Limb (tissue), 2 donors: ENCODE data around the gene FLOT1.
A peak's percentile ranks its signal among the peaks of the same experiment; 100 is the strongest.

Source experiments
- DNase-seq, 2 donors: peaks; one replicate each; pipeline ENCODE4 v3.0.0-alpha.2; 2016; ENCODE audit errors: extremely low spot score in 2 of 2

The FLOT1 gene

DNA sequence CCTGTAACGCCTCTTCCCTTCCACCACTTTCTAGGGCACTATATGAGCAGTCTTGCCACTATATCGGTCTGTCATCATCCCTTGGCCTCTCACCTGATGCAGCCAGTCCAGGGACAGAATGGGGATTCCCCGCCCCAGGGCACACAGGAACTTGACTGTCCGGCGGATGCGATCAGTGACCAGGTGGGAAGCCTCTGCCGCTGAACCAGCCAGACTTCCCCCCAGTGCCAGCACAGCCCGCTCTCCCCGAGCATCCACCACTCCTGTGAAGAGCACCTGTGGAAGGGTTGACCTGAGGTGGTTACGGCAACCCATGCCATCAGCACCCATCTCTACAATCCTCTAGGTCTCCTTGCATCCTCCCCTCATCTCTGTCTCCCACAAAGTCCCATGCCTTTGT lies 39.5 kb downstream of the FLOT1 start:
- DNase-seq = no peak

DNA sequence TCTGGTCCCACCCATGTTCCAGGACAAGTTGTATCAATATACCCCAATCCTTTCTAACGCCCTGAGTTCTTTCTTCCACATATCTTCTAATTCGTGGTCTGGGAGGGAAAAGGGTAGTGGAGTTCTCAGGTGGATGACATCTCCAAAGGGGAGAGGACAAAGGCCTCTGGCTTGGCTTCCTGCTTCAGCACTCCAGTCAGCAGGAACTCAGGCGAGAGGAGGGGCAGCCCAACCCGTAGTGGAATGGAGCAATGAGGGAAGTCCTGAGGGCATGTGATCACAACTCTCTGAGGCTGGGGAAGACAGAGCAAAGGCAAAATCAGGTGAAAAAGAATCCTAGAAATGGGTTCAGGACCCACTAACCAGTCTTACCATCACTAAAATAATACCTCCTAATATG lies 42.1 kb downstream of the FLOT1 start:
- DNase-seq = no peak

- no peak for DNase-seq
These were observed 46.1 kb downstream of the FLOT1 start for GRCh38 chr6:30696432-30696831.

- DNase-seq = no peak
These were observed 51.2 kb downstream of the FLOT1 start for GRCh38 chr6:30691208-30691847.

DNA sequence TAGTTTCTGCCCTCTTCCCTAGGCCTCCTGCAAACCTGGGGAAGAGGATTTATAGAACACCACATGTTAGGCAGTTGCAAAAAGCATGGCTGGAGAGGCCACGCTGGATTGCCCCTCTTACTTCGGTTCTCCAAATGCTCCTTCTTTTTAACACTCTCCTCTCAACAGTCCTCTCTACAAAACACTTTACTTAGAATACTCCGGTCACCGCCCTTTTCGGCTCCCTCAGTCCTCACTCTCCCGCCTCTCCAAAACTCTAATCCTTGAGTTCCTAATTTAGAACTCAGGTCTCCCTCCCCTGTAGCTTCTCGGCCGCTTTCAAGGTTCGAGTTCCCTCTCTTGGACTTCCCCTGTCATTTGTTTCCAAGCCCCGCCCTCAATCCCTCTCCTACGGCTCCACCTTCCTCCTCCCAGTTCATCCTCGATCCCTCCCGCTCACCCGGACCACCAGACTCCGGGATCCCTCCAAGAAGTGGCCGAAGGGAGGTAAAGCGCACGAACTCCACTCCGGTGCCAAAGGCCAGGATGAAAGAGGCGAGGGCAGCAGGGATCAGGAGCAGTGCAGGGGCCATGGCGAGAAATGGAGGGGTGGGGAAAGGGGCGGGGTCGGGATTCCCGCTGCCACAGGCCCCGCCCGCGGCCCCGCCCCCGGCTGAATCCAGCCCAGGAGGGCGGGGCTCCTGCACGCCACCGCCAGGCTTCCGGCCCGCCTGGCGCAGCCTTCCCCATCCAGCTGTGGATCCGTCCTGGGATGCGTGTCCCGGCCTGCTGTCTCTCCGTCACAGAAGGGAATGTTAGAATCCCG lies 51.9 kb downstream of the FLOT1 start, which contains the start of gene NRM:
Gene NRM (minus strand): TSS at position 582 of the 805 bp plus-strand sequence. CDS start 10 bp downstream, at position 572.
- DNase-seq = peak; percentile 92 to 94

DNA sequence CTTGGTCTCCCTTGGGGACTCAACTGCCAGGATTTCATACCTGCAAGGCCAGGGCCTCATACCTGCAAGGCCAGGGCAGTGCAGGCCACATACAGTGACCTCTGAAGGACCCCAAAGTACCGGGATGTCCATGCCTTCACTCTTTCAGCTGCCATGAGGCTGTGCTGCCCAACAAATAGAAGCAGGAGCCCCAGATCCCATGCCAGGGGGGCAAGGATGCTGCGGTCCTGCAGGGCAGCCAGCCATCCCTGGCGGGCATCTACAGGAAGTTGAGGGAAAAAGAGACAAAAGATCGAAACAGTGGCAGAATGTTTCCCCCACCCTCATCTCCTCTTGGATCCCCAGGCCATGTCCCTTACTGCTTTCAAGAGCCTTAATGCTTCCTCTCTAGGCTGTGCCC lies 52.5 kb downstream of the FLOT1 start:
- no peak for DNase-seq

DNA sequence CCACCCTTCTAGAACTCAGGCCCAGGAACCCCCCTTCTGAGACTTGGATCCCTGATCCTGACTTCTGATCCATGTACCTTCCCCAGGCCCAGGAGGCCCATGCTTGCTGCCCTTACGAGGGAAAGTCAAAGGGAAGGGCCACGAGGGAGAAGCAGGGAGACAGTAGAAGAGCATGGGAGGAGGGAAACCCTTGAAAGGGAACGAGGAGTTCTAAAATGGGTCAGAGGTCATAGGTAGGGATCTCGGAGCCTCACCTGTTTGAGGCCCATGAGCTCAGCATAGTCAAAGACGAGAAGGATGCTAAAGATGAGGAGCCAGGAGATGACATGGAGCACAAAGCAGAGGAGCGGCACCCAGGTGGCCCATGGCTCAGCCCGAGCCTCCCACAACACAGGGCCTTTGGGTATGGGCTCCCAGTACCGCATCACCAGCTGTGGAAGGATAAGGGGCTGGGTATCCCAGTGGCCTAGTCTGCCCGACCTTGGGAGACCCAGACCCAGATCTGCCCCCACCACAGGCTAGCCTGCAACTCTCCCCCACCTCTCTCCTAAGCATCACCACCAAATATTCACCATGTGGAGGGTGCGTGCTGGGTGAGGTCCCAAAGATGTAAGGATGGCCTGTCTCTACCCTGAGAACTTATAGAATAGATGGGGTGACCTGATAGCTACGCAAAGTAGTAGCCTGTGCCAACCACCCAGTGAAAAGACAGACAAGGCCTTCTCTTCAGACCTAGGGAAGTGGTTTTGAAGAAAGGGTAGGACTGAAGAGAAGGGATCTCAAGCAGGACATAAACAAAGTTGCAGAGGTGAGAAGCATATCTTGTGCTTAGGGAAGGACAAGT lies 53.2 kb downstream of the FLOT1 start:
- no peak for DNase-seq

- DNase-seq = no peak
These were observed 53.9 kb downstream of the FLOT1 start for GRCh38 chr6:30688569-30688968.

GRCh38 chr6:30687659-30688431 lies 54.6 kb downstream of the FLOT1 start:
- peak in 1 of 2 donors; percentile 28 for DNase-seq

DNA sequence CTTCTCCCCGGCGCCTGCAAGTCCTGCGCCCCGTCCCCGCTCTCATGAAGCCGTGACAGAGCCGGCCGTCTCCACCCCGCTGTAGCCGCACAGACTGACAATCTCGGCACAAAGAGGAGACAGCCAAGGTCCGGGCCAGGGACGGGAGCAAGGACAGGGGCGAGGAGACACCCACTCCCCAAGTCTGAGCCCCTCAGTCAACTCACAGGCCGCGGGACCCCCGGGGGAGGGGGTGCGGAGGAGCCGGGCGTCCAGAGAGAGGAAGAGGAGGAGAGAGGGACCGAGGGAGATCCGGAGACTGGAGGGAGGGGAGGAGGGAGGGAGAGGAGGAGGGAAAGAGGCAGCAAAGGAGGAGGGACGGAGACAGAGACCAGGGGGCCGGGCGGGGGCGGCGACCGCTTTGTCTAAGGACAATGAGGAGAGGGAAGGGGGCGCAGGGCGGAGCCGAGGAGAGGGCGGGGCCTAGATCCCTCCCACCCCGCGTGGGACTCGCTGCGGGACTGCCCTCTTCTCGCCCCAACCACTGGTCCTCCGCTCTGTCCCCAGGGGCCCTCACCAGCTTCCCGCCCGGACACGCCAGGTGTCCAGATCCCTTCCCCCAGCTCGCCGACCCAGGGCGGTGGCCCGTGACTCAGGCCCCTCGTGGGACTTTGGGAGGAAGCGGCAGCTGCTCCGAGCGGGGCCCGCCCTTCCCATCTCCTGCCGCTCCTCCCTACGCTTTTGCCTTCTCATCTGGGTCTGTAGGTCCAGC lies 55.4 kb downstream of the FLOT1 start:
- DNase-seq = peak; percentile 92 to 95

DNA sequence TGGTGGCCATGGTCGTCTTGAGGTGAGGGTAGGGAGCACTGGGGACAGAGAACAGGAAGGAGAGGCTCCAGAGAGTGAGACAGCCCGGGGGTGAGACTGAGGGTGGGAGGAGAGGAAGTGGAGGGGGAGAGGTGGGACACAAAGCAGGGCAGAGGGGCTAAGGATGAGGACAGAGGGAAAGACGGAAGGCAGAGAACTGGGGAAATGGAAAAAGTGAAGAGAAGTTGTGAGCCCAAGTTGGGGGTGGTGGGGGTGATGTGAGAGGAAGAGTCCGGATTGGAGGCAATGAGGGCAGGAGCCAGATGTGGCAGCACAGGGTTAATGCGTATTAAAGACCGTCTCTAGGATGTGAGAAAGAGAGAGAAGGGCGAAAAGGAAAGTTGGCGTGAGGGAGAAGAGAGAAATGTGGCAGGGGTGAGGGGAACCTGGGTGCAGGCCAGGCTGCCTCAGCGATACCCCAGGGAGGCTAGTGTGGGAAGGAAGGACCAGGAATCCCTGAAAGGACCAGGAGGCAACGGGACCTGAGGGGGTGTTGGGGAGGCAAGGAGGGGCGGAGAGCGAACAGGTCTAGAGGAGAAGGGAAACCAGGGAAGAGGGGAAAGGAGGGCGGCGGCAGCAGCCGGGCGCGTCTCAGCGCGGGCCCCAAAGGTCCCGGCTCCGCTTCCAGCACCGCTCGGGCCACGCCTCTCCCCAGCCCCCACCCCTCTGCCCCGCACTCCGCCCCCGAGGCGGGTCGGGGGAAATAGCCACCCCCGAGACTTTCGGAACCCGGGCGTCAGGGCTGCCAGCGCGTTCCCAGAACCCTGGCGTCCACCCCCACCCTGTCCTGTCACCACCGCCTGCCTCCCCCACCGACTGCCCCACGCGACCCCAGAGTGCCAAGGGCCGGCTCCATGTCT lies 56.2 kb downstream of the FLOT1 start, which contains the start of gene PPP1R18:
Gene PPP1R18 (minus strand): TSS at position 637 of the 899 bp plus-strand sequence. CDS start 627 bp downstream, at position 10.
- DNase-seq = peak; percentile 60 to 86

GRCh38 chr6:30685157-30686008 lies 57.1 kb downstream of the FLOT1 start:
- DNase-seq = no peak

- DNase-seq = no peak
These were observed 57.9 kb downstream of the FLOT1 start for GRCh38 chr6:30684386-30685156.

DNA sequence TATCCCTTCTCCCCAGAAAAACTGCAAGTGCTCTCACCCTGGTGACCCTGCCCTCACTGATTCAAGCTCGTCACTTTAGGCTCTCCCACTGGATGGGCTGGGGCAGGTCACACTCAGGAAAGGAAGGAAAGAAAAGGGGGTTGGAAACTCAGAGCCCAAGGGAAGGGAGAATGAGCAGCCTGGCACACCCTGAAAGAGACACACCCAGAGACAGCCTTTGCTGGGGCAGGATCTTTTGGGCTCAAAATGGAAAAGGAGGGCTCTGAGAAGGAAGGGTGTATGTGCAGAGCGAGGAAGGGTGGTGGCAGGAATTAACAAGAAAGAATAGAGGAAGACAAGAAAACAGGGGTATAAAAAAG lies 58.5 kb downstream of the FLOT1 start:
- DNase-seq = no peak

DNA sequence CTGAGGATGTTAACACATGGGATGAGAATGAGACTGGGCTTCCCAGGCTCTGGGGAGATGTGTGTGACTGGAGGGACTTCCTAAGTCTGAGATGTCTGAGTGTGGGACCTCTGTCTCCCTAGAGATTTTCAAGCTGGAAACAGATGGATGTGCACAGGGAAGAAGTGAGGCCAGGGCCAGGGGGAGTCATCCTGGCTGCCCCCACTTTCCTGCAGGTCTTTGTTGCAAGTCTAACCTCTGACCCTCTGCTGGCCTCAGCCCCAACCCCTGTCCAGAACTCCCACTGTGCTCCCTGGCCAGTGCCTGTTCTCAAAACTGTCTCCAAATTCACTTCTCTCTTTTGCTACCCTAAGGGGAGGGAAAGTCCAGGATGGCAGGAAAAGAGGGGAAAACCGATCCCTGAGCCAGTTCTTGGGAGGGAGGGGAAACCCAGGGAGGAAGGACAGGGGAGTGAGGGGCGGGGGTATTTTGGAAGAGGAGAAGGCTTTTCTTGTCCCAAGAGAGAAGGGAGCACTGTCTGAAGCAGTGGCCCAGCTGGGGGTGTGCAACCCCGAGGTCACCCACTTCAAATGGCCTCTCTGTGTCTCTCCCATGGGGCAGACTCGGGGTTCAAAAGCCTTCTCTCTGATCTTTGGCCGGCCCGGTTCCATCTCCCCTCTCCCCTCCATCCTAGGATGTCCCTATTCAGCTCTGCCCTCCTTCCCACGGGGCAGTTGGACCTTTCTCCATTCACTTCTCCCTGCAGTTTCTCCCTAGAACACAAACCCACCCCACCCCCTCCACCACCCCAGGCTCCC lies 59.1 kb downstream of the FLOT1 start:
- DNase-seq = no peak

- peak; percentile 11 to 50 for DNase-seq
These were observed 60.1 kb downstream of the FLOT1 start for GRCh38 chr6:30682143-30683117.
